HG03442 (cell line): Measurements from ENCODE around the gene CPLX4.

Source experiments
- ATAC-seq: cut with Tn5 transposase; IDR thresholded peaks from one replicate; pipeline ENCODE4 v1.9.1; 2021; ENCODE audit warnings: mild to moderate bottlenecking, moderate library complexity; ENCODE audit not compliant: unreplicated experiment

CPLX4 gene

GRCh38 chr18:59308248-59308937, 10.1 kb downstream of the CPLX4 start:
- ATAC-seq, result peak; percentile 88

GRCh38 chr18:59306640-59307039, 11.8 kb downstream of the CPLX4 start:
- ATAC-seq, result no peak

GRCh38 chr18:59305295-59305694, 13.2 kb downstream of the CPLX4 start:
- ATAC-seq, result no peak

- ATAC-seq, result no peak
Measured at GRCh38 chr18:59303656-59304195, 14.7 kb downstream of the CPLX4 start.

GRCh38 chr18:59303006-59303405, 15.4 kb downstream of the CPLX4 start:
- ATAC-seq, result no peak

- no peak for ATAC-seq
Measured at GRCh38 chr18:59301929-59302328, 16.5 kb downstream of the CPLX4 start.

GRCh38 chr18:59300676-59301285, 17.7 kb downstream of the CPLX4 start:
- ATAC-seq, result no peak

GRCh38 chr18:59298871-59299270, 19.6 kb downstream of the CPLX4 start:
- ATAC-seq, result no peak

GRCh38 chr18:59293317-59293716, 25.1 kb downstream of the CPLX4 start:
- ATAC-seq, result no peak

- no peak for ATAC-seq
Measured at GRCh38 chr18:59286341-59286740, 32.1 kb downstream of the CPLX4 start.

GRCh38 chr18:59282341-59282740, 36.1 kb downstream of the CPLX4 start:
- ATAC-seq, result no peak

GRCh38 chr18:59279722-59280121, 38.7 kb downstream of the CPLX4 start:
- no peak for ATAC-seq

- ATAC-seq, result no peak
Measured at GRCh38 chr18:59279193-59279592, 39.3 kb downstream of the CPLX4 start.

GRCh38 chr18:59278793-59279192, 39.7 kb downstream of the CPLX4 start:
- no peak for ATAC-seq

- no peak for ATAC-seq
Measured at GRCh38 chr18:59276047-59276446, 42.4 kb downstream of the CPLX4 start.

- no peak for ATAC-seq
Measured at GRCh38 chr18:59275406-59275949, 43.0 kb downstream of the CPLX4 start.

- ATAC-seq, result no peak
Measured at GRCh38 chr18:59274533-59274928, 43.9 kb downstream of the CPLX4 start.

- no peak for ATAC-seq
Measured at GRCh38 chr18:59273759-59274532, 44.5 kb downstream of the CPLX4 start.

- ATAC-seq, result no peak
Measured at GRCh38 chr18:59272891-59273758, 45.3 kb downstream of the CPLX4 start, which contains the start of gene RAX. Gene RAX, minus strand, starts transcription at chr18:59273454. Its CDS starts 248 bp downstream, at chr18:59273206.

- no peak for ATAC-seq
Measured at GRCh38 chr18:59272221-59272888, 46.1 kb downstream of the CPLX4 start.
